Activated CD4-positive, alpha-beta T cell treated with anti-CD3 and anti-CD28 coated beads for 48 hours (primary cell): ENCODE results near the gene CDC6.
A peak's percentile ranks its signal among the peaks of the same experiment; 100 is the strongest.

ENCODE experiments used
- DNase-seq: peaks from one replicate; pipeline ENCODE4 v3.0.0-alpha.2; 2020

The CDC6 gene, protein sequence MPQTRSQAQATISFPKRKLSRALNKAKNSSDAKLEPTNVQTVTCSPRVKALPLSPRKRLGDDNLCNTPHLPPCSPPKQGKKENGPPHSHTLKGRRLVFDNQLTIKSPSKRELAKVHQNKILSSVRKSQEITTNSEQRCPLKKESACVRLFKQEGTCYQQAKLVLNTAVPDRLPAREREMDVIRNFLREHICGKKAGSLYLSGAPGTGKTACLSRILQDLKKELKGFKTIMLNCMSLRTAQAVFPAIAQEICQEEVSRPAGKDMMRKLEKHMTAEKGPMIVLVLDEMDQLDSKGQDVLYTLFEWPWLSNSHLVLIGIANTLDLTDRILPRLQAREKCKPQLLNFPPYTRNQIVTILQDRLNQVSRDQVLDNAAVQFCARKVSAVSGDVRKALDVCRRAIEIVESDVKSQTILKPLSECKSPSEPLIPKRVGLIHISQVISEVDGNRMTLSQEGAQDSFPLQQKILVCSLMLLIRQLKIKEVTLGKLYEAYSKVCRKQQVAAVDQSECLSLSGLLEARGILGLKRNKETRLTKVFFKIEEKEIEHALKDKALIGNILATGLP

DNA sequence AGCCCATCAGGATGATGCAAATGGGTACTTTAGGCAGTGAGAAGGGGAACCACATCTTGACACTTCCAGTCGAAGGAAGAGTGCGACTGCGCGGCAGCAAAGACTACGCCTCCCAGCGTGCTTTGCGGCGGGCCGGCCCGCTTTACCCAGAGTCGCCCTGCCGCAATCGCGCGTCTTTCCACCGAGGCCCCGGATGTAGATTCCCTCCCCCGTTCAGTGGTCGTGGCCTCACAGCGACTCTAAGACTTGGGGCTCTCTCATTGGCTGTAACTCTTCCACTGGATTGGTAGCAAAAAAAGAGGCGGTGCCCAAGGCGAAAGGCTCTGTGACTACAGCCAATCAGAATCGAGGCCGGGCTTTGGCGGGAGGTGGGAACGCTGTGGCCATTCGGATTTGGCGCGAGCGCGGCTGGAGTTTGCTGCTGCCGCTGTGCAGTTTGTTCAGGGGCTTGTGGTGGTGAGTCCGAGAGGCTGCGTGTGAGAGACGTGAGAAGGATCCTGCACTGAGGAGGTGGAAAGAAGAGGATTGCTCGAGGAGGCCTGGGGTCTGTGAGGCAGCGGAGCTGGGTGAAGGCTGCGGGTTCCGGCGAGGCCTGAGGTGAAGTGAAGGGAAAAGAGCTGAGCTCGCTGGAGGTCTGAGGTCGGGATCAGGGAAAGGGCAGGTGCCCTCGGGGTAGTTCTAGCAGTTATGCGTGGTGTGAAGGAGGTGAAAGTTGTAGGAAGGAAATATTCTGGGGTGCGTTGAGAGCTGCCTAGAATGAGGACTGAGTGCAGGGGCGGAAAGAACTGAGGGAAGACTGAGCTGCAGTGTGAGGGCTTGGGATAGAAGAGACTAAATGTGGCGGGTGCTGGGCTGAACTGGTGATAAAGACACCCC, at the start of gene CDC6:
Gene CDC6 (plus strand): TSS at position 386 of the 876 bp plus-strand sequence. CDS start 1,542 bp downstream, outside the sequence.
- DNase-seq = peak; percentile 99

DNA sequence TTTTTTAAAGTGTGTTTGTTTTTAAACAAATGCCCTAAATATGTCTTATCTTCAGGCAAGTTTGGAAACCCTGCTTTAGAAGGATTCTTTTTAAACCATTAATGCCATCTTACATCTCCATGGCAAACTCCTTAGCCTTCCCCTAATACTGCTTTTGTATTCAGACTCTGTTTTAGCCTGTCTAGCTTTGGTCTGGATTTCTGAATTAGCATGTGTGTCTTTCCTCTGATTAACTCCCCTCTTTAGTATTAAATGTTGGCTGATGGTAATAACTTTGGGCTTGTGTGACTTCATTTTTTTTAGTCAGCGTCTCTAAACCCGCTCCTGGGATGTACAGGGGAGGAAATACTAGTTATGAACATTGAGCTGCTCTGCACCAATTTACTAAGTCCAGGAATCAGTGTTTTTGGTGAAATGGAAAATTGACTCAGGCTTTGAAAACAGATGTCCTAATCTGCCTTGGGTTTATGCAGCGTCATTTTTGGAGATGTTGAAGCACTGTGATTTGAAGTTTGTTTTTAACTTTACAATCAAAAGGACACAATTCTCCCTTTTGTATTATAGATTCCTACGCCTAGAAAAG, 46.3 kb upstream of the CDC6 start:
- no peak for DNase-seq

DNA sequence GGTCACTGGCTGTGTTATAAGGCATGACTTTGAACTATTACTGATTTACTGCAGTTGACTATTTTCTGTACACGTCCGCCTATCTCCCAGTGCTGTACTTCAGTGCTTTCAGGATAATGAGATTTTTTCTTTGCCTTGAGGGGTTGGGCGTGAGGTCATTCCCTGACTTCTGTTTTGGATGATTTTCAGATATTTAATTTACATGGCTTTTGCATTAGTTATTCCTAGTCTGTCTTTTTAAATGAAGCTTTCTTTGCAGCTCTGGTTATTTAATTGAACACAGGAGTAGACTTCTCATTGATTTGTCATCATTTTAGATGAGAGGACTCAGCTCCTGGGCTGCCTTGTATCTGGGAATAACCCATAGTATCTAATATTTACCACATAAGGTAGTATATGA, 44.9 kb upstream of the CDC6 start:
- DNase-seq = no peak

DNA sequence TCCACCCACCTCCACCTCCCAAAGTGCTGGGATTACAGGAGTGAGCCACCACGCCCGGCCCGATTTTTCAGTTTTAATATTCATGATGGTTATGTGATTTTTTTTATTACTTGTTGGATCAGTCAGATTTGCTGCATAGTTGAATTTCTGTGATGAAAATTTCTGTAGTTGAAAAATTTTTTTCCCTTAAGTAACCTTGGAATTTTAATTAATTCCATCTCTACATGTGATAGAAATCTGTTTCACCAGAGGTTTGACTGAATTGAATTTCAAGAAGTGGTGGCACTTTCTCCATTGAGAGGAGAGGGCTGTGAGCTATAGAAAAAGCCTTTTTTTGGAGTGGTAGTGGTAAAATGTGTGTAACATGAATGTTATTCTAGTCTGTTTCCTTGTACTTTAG, 43.9 kb upstream of the CDC6 start:
- DNase-seq = no peak

DNA sequence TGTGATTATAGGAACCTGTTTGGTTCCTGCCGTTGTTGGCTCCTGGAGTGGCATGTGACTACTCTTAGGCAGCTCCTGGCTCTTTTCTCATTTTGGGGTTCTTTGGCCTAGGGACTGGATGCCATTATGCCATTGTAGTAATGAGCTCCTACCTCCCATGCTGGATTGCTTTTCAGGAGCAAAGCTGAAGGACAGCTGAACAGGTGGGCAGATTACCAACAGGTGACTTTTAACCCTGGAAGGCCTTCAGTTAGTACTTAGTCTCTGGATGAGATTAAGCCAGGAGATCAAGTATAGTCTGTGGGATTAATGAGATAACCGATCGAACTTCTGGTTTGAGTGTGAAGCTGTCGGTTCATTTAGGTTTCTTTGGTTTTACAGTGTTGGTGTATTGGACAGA, 43.4 kb upstream of the CDC6 start:
- no peak for DNase-seq

DNA sequence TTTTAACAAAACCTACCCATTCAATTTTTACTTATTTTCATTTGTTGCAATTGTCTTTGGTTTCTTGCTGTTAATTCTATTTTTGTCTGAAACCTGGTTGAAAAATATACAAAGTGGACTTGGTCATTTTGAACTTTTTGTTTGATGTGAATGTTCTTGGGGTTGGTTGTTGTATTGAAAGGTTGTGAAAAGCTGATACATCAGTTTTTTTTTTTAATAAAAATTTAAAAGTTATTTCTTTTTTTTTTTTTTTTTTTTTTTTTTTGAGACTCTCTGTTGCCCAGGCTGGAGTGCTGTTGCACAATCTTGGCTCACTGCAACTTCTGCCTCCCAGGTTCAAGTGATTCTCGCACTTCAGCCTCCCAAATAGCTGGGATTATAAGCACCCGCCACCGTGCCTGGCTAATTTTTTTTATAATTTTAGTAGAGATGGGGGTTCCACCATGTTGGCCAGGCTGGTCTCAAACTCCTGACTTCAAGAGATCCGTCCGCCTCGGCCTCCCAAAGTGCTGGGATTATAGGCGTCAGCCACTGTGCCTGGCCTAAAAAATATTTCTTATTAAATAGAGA, 39.7 kb upstream of the CDC6 start:
- DNase-seq = no peak

DNA sequence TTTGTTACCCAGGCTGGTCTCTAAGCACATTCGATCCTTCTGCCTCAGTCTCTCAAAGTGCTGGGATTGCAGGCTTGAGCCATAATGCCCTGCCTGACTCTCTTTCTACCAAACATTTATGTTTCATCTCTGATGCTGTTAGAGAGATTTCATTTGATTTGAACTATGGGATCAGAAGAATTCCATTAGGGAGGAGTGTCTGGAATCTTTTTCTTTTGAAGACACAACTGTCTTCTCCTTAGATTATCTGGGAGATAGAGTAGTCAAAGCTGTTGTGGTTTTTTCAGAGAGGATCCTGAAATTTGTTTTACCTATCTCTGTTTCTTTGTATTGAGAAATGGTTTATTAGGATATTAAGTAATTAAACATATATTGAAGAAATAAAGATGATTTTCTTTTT, 39.2 kb upstream of the CDC6 start:
- no peak for DNase-seq

DNA sequence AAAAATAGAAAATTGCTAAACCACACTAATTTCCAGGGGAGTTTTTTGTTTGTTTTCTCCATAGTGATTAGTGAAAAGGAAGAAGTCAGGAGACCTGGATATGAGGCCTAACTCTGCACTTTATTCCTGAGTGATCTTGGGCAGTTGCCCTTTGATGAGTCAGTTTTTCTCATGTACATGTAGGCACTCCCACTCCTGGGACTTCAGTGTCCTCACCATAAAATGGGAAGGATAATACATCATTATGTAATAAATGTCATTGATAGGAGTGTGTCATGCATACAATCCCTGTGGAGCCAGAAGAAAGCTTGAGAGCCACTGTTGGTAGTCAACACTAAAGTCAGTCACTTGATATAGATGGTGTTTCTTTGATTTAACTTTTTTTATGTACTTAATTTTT, 36.1 kb upstream of the CDC6 start:
- DNase-seq = no peak

DNA sequence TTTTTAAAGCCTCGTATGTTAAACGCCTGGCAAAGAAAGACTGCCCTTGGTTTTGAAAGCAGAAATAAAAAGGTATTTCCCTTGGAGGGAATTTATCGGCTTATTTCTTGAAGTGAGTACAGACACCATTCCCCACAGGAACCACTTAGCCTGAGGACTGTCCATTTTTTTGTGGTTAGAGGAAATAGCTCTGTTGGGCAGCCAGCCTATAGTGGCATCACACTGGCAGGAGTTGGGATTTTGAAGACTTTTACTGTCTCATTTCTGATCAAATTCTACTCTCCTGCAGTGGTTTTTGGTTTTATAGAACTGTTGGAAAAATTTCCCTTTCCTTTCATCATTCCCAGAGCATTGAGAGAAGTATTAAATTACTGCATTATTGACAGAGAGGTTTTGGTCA, 34.1 kb upstream of the CDC6 start:
- DNase-seq = no peak

DNA sequence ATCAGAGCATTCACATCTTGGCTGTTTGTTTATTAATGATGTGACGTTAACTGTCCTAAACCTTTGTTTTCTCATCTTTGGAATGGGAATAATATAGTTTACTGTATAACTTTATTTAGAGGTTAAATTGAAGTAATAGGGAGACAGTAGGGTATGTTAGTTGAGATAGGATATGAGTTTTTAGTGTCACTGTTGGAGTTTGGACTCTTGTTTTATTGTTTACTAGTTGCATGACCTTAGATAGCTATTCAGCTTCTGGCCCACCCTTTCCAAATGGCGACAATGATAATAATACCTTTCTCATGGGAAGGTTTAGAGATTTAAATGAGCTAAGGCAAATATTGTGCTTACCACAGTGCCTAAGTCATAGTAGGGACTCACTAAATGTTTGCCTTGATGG, 28.2 kb upstream of the CDC6 start:
- no peak for DNase-seq

DNA sequence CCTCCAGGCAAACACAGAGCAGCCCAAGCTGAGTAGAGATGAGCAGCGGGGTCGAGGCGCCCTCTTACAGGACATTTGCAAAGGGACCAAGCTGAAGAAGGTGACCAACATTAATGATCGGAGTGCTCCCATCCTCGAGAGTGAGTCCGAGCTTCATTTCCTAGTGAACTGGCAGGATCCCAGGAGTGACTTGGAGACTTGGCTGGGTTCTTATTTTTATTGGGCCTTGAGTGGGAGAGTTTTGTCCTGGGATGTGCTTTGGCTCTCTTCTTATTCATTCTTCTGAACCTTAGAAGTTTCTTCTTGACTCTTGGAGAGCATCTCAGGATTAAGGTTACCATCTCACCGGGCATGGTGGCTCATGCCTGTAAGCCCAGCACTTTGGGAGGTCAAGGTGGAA, 27.2 kb upstream of the CDC6 start:
- DNase-seq = no peak

DNA sequence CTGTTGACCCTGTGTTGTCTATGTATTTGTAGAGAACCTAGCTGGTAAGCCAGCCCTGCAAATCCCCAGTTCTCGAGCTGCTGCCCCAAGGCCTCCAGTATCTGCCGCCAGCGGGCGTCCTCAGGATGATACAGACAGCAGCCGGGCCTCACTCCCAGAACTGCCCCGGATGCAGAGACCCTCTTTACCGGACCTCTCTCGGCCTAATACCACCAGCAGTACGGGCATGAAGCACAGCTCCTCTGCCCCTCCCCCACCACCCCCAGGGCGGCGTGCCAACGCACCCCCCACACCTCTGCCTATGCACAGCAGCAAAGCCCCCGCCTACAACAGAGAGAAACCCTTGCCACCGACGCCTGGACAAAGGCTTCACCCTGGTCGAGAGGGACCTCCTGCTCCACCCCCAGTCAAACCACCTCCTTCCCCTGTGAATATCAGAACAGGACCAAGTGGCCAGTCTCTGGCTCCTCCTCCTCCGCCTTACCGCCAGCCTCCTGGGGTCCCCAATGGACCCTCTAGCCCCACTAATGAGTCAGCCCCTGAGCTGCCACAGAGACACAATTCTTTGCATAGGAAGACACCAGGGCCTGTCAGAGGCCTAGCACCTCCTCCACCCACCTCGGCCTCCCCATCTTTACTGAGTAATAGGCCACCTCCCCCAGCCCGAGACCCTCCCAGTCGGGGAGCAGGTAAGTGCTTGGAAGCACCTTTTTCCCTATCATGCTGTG, 23.1 kb upstream of the CDC6 start:
- DNase-seq = no peak

DNA sequence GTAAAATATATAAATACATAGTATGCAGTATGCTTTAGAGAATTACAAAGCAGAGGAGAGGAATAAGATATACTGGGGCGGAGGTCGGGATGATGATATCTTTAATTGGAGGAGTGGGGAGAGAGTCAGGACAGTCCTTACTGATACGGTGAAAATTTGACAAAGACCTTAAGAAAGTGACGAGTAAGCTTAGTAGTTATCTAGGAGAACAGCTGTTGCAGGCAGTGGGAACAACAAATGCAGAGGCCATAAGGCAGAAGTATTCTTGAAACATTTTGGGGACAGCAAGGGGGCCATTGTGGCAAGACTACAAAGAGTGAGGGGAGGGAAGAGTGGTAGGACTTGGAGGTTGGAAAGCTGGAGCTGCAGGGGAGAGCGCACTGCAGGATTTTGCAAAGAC, 22.3 kb upstream of the CDC6 start:
- no peak for DNase-seq

DNA sequence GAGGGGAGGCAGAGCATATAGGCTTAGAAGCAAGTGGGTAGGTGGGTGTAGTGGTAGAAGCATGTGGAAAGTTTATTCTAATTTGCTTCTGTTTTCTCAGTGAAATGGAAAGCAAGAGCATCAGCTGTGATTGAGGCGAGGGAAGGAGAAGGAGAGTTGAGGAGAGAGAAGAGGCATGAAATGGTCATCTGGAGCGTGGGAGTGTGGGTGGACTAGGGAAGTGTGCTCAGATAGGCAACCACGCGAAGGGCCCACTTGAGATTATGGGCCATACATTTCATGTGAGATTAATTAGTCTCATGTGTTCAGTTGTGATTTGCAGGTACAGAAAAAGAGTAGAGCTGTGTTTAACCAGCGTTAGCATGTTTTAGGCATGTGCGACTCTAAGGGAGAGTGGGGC, 20.8 kb upstream of the CDC6 start:
- no peak for DNase-seq

DNA sequence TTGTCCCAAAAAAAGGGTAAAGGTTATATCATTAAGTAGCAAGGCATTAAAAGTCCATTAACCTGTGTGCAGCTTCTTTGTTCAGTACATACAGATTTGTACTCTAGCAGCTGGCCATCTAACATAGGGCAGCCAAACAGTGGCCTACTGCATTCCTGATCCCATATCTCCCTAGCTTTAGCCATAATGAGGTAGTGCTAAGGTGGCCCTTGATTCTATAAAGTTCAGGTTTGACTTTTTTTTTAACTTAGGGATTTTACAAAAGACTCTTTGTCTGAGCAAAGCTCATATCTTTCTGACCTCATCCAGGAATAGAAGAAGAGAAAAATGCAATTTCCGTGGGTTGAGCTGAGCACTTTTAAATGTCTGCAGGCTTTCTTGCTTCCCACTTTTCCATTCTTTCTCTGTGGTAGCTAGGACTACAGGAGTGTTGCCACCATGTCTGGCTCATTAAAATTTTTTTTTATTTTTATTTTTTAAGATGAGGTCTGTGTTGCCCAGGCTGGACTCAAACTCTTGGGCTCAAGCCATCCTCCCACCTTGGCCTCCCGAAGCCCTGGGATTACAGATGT, 19.5 kb upstream of the CDC6 start:
- DNase-seq = no peak

DNA sequence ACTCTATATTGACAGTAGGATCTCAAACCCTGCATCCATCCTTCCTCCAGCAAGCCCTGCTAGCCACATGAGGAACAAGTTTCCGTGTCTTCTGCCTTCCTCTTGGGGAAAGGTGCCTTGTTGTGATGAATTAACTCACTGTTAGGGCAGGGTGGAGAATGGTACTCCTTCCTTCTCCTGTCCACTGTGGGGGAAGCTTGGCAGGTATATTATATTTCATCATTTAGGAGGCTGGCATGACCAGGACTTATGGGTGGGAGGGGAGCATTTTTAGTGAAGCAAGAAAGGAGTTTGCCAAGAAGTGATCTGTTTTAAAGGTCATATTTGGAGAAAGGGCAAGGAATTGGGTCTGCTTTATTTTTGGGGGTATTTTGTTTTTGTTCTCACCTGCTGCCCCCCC, 9.3 kb upstream of the CDC6 start:
- DNase-seq = no peak

DNA sequence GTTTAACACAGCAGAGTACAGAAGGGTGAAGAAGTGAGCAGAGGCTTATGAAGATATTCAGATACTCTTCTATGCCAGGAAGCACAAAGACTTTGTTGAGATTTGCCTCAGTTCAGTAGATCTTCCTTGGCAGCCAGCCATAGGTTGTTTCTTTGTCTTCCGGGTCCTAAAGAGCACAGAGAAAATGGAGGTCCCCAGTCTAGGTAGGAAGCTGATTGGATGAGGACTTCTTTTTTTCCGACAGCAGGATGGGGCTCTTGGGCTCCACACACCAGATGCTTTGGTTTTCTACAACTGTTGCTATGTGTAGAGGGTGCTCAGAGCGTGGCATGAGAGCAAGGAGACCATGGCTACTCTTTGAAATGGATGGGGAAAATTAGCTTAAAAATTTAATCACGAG, 8.3 kb upstream of the CDC6 start:
- no peak for DNase-seq

DNA sequence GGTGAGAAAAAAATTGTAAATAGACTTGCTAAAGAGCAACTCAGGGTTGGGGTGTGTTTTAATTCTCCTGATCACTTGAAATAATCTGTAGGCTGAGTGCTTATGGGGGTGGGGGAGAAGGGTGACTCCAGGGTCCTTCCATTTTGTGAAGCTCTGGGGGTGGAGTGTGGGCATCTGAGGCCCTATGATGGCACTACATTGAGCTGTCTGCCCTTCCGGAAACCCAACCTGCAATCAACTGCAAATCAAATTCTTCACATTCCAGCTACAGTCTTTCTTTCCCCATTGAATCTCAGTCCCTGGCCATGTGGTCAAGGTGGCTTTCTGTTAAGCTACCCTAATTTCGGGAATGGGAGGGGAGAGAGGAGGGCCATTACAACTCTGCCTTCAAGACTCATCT, 6.0 kb upstream of the CDC6 start:
- DNase-seq = no peak

DNA sequence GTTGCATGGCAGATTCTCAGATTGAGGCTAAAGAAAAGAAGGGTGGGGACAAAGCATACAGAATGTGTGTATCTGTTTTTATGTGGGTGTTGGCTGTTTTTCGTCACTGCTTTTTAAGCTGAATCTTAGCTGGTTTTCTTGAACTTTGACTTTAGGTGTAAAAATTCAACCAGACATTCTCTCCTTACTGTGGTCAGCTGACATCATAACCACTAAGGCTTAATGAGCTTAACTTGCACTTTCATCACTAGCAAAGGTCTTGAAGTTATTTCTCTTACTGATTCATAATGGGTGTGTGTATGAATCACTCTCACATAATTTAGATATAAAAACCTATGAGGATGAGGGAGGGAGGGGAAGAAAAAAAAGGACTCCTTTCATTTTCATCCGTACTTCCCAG, 4.0 kb upstream of the CDC6 start:
- DNase-seq = no peak

DNA sequence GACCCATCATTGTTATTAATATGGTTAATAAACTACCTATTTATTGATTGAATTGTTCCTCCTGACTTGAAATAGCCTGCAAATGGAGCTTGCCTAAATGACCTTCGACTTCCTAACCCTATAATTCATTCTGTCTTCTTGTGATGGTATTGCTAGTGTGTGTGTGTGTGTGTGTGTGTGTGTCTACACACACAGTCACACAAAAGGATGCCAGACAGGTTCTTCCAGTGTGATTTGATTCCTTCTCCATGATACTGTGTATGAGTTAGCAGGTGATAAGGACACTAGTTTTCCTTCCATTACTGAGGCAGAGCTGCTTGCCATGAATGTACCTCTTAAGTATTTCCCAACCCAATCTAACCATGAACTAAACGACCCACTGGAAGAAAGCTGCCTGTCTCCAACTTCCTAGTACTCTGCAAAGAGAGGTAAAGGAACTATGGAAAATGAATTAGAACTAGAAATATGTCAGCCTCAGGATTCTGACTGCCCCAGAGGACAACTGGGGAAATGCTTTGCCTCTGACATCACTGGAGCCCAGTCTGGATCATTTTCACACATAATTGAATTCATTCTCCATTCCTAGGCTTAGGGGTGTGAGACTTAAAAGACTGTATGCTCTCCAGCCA, 3.5 kb upstream of the CDC6 start:
- DNase-seq = no peak

DNA sequence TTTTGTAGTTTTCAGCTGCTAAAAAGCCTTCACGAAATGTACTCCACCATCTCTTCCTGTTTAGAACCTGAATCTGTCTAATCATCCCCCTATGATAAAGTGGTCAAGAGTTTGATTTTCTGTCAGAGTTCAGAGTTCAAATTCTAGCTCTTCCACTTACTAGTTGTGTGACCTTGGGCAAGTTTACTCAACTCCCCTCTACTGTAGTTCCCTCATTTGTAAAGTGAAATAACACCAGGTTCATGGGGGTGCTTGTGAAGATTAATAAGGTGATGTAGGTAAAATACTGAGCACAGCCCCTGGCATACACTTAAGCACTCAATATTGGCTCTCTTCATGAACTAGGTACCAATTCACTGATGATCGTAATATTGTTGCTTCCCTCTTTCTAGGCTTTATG, 1.2 kb upstream of the CDC6 start:
- DNase-seq = no peak

DNA sequence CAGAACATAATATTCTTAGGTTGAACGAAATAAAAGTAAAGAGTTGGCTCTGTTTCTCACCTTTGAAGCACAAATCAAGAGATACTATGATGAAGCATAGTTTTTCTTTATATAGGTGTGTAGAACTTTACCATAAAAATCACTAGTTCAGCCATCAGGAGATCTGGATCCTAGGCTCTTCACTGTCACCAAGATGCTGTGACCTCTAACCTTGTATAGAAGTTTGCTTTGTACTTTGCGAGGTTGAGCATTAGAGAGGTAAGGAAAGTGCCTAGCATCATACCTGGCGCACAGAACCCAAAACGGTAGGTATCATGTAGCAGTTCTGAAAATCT, 553 bp upstream of the CDC6 start:
- no peak for DNase-seq
